Amygdala (tissue), 56 donors: ENCODE measurements around the gene SHC1.
A peak's percentile ranks its signal among the peaks of the same experiment; 100 is the strongest.

Source experiments
- DNase-seq, 56 donors: peaks; one replicate each; lab custom pipeline; 2025; lab: John Stamatoyannopoulos, UW

Gene SHC1, protein sequence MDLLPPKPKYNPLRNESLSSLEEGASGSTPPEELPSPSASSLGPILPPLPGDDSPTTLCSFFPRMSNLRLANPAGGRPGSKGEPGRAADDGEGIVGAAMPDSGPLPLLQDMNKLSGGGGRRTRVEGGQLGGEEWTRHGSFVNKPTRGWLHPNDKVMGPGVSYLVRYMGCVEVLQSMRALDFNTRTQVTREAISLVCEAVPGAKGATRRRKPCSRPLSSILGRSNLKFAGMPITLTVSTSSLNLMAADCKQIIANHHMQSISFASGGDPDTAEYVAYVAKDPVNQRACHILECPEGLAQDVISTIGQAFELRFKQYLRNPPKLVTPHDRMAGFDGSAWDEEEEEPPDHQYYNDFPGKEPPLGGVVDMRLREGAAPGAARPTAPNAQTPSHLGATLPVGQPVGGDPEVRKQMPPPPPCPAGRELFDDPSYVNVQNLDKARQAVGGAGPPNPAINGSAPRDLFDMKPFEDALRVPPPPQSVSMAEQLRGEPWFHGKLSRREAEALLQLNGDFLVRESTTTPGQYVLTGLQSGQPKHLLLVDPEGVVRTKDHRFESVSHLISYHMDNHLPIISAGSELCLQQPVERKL

DNA sequence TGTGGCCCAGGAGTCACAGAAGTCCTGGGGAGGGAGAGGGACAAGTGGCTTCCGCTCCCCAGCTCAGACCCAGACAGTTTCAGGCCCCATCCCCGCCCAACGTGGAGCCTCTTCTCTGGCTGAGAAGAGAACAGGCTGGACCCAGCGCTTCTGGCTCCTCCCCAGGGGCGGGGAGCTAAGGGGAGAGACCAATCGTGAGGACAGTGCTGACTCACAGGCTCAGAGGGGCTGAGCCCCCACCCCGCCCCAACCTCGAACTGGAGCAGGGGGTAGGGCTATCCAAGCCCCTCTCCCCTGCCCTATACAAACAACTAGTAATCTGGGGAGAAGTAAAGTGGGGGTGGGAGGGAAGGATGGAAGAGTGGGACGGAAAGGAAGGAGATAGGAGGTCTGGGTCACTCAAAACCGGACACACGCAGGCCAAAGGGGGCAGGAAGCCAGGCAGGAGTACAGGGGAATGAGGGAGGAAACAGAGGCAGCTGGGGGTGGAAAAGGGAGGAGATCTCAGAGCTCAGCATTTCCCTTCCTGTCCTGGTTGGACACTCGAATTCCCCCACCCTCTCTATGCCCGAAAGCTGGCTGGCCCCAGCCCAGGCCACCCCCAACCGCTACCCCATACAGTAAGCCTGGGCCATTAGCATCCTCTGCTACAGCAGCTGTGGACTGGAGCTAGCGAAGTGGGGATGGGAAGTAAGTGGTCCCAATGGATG is at the start of gene SHC1:
Gene SHC1, minus strand, starts transcription at position 117 of the 710 bp plus-strand sequence. CDS start 221 bp downstream, outside the sequence.
- DNase-seq: peak in 54 of 56 donors; percentile 18 to 91 (median 79)

DNA sequence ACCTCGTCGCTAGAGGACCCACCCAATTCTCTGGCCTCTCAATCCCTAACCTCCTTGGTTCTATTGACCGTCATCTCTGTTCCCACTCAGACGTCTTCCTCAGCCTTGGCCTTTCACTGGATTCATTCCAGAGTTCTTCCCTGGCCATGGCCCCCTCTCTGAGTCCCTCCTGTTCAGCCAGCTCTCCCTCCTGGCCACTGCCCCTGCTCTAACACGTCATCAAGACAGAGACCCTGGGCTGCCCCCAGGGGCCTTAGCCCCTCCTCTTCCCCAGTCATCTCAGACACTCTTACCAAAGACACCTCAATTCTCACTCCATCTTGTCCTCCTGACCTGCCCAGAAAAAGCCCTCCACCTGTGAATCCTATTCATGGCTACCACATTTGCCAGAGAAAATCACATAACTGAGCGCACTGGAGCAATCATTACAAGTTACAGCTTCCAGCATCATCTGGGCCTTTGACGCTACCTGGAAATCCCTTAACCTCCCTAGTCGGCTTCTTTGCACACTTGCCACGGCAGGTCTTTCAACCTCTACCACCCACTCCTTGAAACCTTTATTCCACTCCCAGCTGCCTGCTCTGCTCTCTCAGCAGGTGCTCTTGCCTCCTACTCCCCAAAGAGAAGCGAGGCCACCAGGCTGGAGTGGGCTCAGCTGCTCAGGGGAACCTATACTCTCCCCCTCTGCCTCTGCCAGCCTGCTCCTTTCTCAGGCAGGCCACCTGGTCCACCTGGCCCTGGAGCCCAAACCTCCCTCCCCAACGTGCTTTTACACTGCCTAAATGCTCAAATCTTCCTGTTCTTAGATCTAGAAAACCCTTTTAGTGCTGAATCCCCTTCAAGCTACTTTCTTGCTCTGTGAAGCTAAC is 49.1 kb upstream of the SHC1 start:
- DNase-seq: no peak

DNA sequence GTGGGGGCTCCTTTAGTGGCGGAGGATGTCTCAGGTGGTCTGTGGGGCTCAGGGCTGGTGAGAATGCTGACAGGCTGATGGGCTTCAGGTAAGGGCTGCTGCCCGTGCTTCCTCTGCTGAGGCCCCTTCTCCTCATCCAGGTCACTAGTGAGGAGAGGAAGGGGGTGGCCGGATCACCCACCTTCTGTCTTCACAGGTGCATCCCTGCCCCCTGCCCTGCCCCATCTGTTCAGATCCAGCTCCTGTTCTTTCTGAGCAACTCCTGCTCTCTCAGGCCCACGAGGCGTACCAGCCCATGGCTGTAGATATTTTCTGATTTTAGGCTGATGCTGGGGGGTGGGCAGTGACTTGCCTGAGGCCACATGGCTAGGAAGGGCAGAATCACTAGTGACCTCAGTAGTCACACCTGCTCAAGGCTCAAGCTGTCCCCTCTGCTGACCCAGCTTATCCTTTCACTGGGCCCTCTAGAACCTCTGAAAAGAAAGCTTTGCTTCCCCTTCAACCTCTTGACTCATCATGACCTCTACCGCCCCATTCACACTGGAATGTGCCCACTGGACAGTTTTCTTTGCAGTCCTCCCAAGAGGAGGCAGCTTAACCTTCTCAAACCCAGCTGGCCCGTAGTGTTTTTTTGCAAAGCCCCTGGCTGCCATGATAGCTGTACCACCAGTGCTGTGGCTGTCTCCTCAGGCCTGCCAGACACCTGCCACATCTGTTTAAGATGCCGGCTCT is 48.2 kb upstream of the SHC1 start:
- DNase-seq: no peak

DNA sequence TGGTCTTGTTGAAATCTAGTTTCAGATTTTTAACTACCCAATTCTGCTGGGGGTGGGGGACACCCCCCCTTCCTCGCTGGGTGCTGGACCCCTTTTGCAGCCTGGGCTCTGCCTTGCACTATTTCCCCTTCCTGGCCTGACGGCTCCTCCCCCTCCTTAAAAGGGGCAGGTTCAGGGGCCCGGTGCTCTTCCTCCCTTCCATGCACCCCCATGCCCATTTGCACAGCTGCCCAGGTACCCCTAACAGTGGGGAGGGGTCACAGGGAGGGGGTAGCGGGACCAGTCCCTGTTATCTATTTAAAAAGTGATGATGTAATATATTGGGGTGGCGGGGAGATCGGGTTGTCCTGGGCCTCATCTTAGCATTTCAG is 47.4 kb upstream of the SHC1 start:
- DNase-seq: no peak

DNA sequence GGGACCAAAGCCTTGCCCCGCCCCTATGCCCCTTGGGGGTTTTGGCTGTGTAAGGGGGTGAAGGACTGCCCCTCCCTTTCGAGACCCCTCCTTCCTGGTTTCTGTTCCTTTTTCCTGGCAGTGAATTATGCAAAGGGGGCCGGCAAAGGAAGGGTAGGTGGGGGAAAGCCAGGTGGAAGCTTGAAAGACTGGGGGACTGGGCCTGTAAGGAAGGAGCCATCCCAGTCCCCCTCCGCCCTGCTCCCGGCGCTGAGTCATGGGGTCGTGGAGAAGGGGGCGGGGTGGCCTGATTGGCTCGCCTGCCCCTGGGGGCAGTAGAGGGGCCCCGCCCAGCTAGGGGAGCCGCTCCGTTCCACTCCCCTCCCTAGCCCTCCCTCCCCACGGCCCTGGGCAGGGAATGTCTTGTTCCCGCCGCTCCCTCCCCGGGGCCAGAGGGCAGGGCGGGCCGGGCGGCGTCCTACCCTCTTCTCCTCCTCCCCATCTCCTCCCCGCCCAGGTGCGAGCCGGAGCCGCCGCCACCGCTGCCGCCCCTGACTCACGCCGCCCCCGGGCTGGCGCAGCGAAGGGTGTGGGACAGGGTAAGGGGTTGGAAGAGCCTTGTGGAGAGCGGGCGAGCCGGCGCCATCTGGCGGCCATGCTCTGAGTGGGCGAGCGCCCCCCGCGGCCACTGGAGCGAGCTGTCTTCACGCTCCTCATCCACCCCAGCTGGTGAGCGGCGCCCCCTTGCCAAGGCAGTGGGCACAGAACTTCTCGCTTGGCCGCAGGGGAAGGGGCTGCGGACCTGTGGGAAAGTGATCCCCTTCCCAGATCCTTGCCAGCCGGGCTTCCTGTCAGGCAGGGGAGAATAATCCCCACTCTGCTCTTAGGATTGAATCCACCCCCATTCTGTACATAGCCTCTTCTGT is 46.7 kb upstream of the SHC1 start:
- DNase-seq: peak in 55 of 56 donors; percentile 39 to 92 (median 73)

DNA sequence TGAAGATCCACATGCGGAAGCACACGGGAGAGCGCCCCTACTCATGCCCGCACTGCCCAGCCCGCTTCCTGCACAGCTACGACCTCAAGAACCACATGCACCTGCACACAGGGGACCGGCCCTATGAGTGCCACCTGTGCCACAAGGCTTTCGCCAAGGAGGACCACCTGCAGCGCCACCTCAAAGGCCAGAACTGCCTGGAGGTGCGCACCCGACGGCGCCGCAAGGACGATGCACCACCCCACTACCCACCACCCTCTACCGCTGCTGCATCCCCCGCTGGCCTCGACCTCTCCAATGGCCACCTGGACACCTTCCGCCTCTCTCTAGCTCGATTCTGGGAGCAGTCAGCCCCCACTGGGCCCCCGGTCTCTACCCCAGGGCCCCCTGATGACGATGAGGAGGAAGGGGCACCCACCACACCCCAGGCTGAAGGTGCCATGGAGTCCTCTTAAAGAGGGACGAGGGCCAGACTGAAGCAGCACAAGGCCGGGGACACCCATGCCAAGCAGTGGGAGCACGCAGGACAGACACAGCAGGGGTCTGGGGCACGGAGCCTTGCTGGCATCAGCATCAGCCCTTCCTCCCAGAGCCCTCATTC is 45.8 kb upstream of the SHC1 start:
- DNase-seq: no peak

DNA sequence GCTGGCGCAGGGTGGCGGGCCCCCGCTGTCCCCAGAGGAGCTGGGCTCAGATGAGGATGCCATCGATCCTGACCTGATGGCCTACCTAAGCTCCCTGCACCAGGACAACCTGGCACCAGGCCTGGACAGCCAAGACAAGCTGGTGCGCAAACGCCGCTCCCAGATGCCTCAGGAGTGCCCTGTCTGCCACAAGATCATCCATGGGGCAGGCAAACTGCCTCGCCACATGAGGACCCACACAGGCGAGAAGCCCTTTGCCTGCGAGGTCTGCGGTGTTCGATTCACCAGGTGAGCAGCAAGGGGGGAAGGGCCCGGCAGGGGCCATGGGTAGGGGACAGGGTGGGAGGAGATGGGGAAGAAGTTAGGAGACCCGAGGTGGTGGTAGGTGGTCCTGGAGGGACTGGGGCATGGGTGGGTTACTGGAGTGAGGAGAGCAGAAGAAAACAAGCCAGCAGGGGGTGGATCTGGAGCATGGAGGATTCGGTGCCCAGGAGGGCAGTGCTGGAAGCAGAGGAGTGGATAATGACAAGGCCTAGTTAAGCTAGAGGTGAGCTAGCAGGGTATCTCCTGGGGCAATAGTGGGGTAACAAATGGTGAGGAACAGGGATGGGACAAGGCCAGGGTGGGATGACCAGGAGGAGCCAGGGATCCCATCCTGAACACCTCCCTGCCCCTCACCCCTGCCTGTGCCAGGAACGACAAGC is 45.1 kb upstream of the SHC1 start:
- DNase-seq: no peak

DNA sequence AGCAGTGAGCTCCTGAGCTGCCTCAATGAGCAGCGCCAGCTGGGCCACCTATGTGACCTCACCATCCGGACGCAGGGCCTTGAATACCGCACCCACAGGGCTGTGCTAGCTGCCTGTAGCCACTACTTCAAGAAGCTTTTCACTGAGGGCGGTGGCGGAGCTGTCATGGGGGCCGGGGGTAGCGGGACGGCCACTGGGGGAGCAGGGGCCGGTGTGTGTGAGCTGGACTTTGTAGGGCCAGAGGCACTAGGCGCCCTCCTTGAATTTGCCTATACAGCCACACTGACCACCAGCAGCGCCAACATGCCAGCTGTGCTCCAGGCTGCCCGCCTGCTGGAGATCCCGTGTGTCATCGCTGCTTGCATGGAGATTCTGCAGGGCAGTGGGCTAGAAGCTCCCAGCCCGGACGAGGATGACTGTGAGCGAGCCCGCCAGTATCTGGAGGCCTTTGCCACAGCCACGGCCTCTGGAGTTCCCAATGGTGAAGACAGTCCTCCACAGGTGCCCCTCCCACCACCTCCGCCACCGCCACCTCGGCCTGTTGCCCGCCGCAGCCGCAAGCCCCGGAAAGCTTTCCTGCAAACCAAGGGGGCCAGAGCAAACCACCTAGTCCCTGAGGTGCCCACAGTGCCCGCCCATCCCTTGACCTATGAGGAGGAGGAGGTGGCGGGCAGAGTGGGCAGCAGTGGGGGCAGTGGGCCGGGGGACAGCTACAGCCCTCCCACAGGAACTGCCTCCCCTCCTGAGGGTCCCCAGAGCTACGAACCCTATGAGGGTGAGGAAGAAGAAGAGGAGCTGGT is 44.4 kb upstream of the SHC1 start:
- DNase-seq: no peak

DNA sequence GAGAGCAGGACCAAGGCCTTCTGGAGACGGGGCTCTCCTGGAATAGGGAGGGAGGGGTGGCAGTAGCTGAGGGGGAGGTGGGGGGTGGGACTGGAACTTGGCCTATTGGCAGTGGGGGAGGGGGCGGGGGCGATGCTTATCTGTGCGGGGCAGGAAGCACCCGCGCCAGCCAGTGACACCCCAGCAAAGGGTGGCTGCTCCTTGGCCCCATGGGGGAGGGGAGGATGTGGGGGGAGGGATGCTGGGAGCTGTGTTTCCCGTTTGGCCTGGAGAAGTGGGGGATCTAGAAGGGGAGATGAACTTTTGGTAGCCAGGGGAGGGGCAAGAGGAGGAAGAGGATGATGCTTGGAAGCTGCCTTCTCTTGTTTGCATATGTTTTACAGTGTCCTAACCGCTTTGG is 43.1 kb upstream of the SHC1 start:
- no peak for DNase-seq

DNA sequence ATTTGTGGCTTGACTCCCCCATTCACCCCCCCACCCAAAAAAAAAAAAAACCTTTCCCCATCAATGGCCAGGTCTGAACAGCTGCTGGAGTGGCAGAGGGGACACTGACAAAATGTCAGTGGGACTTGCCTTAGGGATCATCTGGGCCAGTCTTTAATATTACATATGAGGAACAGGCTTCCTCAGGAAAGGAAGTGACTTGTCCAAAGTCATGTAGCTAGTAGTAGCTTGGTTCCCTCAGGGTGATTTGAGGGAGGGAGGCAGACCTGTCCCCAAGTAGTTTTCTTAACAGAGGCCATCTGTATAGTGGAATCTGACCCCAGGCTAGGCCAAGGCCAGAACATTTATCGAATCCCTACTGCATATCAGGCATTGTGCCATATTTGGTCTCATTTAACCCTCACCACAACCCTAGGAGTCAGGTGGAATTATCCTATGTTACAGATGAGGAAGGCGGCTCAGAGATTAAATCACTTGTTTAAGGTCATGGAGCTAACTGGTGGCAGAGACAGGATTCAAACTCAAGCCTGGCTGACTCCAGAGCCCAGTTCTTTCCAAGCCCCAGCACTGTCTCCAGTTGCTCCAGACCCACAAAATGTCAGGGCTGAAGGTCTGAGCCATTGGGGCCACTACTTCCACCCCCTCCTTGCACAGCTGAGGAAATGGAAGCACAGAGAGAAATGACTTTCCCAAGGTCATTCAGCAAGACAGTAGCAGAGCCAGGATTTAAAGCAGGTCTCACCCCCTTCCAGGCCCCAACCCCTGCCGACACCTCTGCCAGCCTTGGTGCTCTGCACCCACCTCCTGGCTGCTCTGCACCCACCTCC is 42.4 kb upstream of the SHC1 start:
- DNase-seq: no peak

DNA sequence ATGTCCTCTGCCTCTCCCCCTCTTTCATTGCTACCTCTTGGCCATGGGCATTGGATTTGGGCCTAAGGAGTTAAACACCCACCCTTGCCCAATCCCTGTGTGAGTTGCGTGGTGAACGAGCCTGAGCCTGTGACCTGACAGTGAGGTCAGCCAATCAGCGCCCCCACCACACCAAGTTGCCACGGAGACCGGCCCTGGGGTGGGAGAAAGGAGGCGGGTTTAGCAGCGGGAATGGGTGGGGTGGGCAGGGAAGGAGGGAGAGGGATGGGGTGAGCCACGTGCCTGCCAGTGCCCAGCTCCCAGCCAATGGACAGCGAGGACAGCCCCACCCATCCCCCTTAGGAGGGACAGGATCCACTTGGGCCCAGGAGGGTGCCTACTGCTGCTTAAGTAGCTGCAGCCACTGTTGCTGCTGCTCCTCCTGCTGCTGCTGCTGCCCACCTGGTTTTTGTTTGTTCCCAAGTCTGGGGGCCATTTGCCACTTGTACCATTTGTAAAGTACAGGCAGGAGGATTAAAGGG is 41.5 kb upstream of the SHC1 start:
- peak in 54 of 56 donors; percentile 24 to 92 (median 82) for DNase-seq

DNA sequence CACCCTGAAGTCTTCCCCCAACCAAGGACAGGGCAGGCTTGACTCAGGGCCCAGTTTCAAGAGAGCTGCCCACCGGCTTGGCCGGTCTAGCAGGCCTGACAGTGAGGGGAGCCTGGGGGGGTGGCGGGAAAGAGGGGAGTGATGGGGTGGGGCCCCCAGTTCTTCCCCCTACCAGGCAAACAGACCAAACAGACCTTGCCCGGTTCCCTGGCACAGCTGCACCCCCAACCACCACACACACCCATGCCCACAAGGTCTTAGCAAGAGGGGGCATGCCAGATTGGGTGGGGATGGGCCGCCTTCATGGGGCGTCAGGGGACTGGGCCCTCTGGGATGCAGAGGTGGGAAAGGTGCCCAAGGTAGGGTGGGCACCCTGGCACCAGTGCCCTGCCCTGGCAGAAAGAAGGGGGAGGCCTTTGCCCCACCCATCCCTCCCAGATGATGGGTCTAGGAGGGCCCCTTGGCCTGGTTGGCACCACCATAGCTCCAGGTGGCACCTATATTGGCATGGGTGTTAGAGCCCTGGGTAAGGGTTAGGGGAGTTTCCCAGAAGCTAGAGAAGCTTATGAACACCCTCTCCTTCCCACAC is 41.0 kb upstream of the SHC1 start:
- no peak for DNase-seq

DNA sequence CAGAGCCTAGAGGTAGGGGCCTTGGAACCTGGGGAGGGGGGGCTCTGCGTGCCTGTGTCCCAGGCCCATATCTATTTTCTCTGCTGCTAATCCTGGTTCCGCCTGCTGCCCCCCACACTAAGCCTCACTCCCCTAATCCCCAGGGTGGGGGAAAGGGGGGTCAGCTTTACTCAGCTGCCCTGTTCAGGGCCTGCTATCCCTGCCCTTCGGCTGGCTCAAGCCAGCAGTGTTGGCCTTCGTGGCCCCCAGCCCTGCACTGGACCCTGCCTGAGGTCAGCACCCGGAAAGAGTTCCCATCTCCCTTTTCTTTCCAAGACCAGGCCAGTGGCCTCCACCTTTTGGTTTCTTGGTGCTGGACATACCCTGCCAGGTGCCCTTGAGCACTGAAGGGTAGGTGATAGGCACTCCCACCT is 40.5 kb upstream of the SHC1 start:
- DNase-seq: no peak

DNA sequence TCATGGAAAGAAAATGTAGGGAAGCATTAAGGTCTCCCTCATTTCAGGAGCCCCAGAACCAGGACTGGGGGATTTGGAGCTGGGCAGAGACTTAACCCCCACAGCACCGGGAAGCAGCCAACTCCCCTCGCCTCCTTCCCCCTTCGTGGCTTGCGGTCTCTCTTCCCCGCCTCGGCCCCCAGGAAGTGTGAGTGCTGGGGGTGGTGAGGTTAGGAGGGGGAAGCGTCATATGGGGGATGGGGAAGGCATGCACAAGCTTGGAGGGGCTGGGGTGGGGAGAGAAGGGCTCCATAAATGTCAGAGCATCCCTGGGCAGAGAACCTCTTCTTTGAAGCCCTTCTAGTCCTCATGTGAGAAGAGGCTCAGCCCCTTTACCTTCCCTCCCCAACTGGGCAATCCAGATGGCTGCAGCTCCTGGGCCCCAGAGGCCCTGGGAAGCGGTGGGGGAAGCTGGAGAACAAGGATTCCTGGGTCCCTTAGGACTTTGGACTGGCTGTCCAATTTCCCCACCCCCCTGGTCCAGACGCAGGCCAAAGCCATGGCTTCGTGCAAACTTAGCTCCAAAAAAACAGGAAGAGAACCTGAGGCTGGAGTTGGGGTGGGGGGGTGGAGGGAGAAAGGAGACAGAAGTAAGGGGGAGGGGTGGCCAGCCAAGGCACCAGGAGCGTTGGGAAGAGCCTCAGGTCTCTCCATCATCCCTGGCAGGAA is 39.8 kb upstream of the SHC1 start:
- peak in 1 of 56 donors; percentile 8 for DNase-seq

DNA sequence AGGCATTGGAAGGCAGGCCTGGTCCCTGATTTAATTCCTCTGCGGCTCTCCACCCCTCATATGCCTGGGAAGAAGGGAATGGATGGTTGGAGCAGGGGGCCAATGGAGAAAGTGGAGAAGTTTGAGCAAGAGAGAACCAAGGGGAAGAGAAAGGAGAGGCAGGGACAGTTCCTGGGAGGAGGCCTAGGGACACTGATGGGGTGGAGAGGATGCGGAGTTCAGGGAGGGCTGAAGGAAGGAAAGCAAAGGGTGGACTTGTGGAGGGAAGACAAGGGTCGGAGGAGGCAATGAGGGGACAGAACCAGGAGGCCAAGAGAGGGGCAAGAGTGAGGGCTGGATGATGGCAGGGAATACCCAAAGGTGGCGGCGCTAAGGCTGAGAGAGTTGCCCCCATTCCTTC is 39.2 kb upstream of the SHC1 start:
- no peak for DNase-seq
